H9 (cell line): Measurements from ENCODE around the gene KDSR. TPM values are rescaled to one million over a fixed set of nuclear protein-coding genes. Genes with fewer than 3 reads are reported as not detected.

Source experiments
- DNase-seq: peaks from one replicate; pipeline ENCODE4 v3.0.0-alpha.2; 2017
- H2AFZ ChIP-seq: one replicate; pipeline ENCODE4 v1.6.1; 2013; ENCODE audit warnings: mild to moderate bottlenecking, low read length, control low read depth, moderate library complexity
- H2AK5ac ChIP-seq: 2 replicates; pipeline ENCODE4 v1.6.1; 2013; ENCODE audit warnings: low read length, control low read depth, mixed read lengths; ENCODE audit not compliant: insufficient read length
- H2BK120ac ChIP-seq: one replicate; pipeline ENCODE4 v1.6.1; 2013; ENCODE audit warnings: low read depth, mild to moderate bottlenecking, low read length, control low read depth, inconsistent platforms; ENCODE audit not compliant: poor library complexity, severe bottlenecking
- H2BK12ac ChIP-seq: 2 replicates; pipeline ENCODE4 v1.6.1; 2013; ENCODE audit warnings: low read length, control low read depth, mixed read lengths, low read depth; ENCODE audit not compliant: insufficient read length
- H2BK15ac ChIP-seq: 2 replicates; pipeline ENCODE4 v1.6.1; 2013; ENCODE audit warnings: low read depth, low read length, control low read depth
- H2BK20ac ChIP-seq: one replicate; pipeline ENCODE4 v1.6.1; 2013; ENCODE audit warnings: low read depth, mild to moderate bottlenecking, low read length, control low read depth, inconsistent platforms; ENCODE audit not compliant: poor library complexity, severe bottlenecking
- H2BK5ac ChIP-seq: 2 replicates; pipeline ENCODE4 v1.6.1; 2013; ENCODE audit warnings: low read length, control low read depth, mixed read lengths; ENCODE audit not compliant: insufficient read length
- H3K14ac ChIP-seq: 2 replicates; pipeline ENCODE4 v1.6.1; 2013; ENCODE audit warnings: low read length, control low read depth; ENCODE audit not compliant: insufficient read depth
- H3K18ac ChIP-seq: 2 replicates; pipeline ENCODE4 v1.6.1; 2013; ENCODE audit warnings: low read depth, mild to moderate bottlenecking, mixed read lengths, low read length, control low read depth; ENCODE audit not compliant: insufficient read length
- H3K23ac ChIP-seq: 2 replicates; pipeline ENCODE4 v1.6.1; 2013; ENCODE audit warnings: low read length, control low read depth, mixed read lengths, low read depth; ENCODE audit not compliant: insufficient read length
- H3K23me2 ChIP-seq: 2 replicates; pipeline ENCODE4 v1.6.1; 2013; ENCODE audit warnings: low read depth, mild to moderate bottlenecking, mixed read lengths, low read length, control low read depth; ENCODE audit not compliant: insufficient read length, poor library complexity, severe bottlenecking
- H3K27ac ChIP-seq: 2 replicates; pipeline ENCODE4 v1.5.1; 2013; ENCODE audit warnings: low read length, control low read depth, mixed read lengths, low read depth; ENCODE audit not compliant: insufficient read length
- H3K27me3 ChIP-seq: 2 replicates; pipeline ENCODE4 v1.6.1; 2013; ENCODE audit warnings: low read length, control low read depth, inconsistent platforms; ENCODE audit not compliant: insufficient read depth
- H3K4ac ChIP-seq: 2 replicates; pipeline ENCODE4 v1.6.1; 2013; ENCODE audit warnings: low read depth, mild to moderate bottlenecking, control low read depth, inconsistent platforms, low read length, moderate library complexity
- H3K4me1 ChIP-seq: 2 replicates; pipeline ENCODE4 v1.6.1; 2013; ENCODE audit warnings: low read length, control low read depth, inconsistent platforms; ENCODE audit not compliant: insufficient read depth
- H3K4me2 ChIP-seq: 2 replicates; pipeline ENCODE4 v1.6.1; 2013; ENCODE audit warnings: low read length, control low read depth, mixed read lengths; ENCODE audit not compliant: insufficient read length, insufficient read depth
- H3K56ac ChIP-seq: 2 replicates; pipeline ENCODE4 v1.6.1; 2013; ENCODE audit warnings: low read depth, mild to moderate bottlenecking, mixed read lengths, low read length, control low read depth; ENCODE audit not compliant: insufficient read length
- H3K79me1 ChIP-seq: 2 replicates; pipeline ENCODE4 v1.6.1; 2013; ENCODE audit warnings: low read depth, mild to moderate bottlenecking, moderate library complexity, low read length, control low read depth, inconsistent platforms; ENCODE audit not compliant: insufficient read depth, poor library complexity, severe bottlenecking
- H3K79me2 ChIP-seq: 2 replicates; pipeline ENCODE4 v1.6.1; 2013; ENCODE audit warnings: low read length, control low read depth, inconsistent platforms; ENCODE audit not compliant: insufficient read depth
- H3K9ac ChIP-seq: 2 replicates; pipeline ENCODE4 v1.6.1; 2013; ENCODE audit warnings: low read length, control low read depth, mixed read lengths; ENCODE audit not compliant: insufficient read length; ENCODE audit errors: extremely low read depth
- H3K9me3 ChIP-seq: one replicate; pipeline ENCODE4 v1.6.1; 2013; ENCODE audit warnings: low read depth, low read length, inconsistent platforms; ENCODE audit not compliant: control insufficient read depth
- H3T11ph ChIP-seq: one replicate; pipeline ENCODE4 v1.6.1; 2013; ENCODE audit warnings: mild to moderate bottlenecking, low read length, control low read depth, inconsistent platforms
- H4K20me1 ChIP-seq: one replicate; pipeline ENCODE4 v1.6.1; 2013; ENCODE audit not compliant: control insufficient read depth, insufficient read length, insufficient read depth
- H4K5ac ChIP-seq: 2 replicates; pipeline ENCODE4 v1.6.1; 2013; ENCODE audit warnings: low read depth, mild to moderate bottlenecking, mixed read lengths, low read length, control low read depth; ENCODE audit not compliant: insufficient read length
- H4K8ac ChIP-seq: replicated peaks from 2 replicates; pipeline ENCODE4 v1.6.1; 2013; ENCODE audit warnings: low read length, control low read depth, mixed read lengths, low read depth; ENCODE audit not compliant: insufficient read length
- H4K91ac ChIP-seq: 2 replicates; pipeline ENCODE4 v1.6.1; 2013; ENCODE audit warnings: low read depth, mild to moderate bottlenecking, moderate library complexity, mixed read lengths, low read length, control low read depth; ENCODE audit not compliant: insufficient read length
- H3K27ac Mint-ChIP-seq, 3 experiments: 2 replicates in 2 of 3; 3 replicates in 1 of 3; pipeline ENCODE4 v1.8.0; 2020 to 2021; ENCODE audit warnings: mixed read lengths in 3 of 3, mild to moderate bottlenecking in 1 of 3, moderate library complexity in 1 of 3
- H3K27me3 Mint-ChIP-seq: 2 replicates; pipeline ENCODE4 v1.8.0; 2021; ENCODE audit warnings: low read depth, mild to moderate bottlenecking, moderate library complexity, mixed read lengths
- H3K36me3 Mint-ChIP-seq, 3 experiments: 2 replicates in 2 of 3; 3 replicates in 1 of 3; pipeline ENCODE4 v1.8.0; 2020 to 2021; ENCODE audit warnings: low read depth in 3 of 3, mixed read lengths in 3 of 3; ENCODE audit not compliant: insufficient read depth in 1 of 3
- H3K4me1 Mint-ChIP-seq, 2 experiments: 2 replicates each; pipeline ENCODE4 v1.8.0; 2020; ENCODE audit warnings: mixed read lengths in 2 of 2
- H3K4me3 Mint-ChIP-seq, 2 experiments: 2 replicates in 1 of 2; 3 replicates in 1 of 2; pipeline ENCODE4 v1.8.0; 2020 to 2021; ENCODE audit warnings: mild to moderate bottlenecking in 2 of 2, mixed read lengths in 2 of 2, moderate library complexity in 1 of 2
- H3K9me3 Mint-ChIP-seq, 2 experiments: 2 replicates in 1 of 2; 3 replicates in 1 of 2; pipeline ENCODE4 v1.8.0; 2020; ENCODE audit warnings: mild to moderate bottlenecking in 2 of 2, mixed read lengths in 2 of 2, moderate library complexity in 1 of 2
- WGBS: extraction: QIAGEN DNeasy Blood & Tissue Kit; methylation state at CpG from one replicate; pipeline ENCODE4 v1.1.7; 2013; ENCODE audit warnings: missing lambda C conversion rate, low lambda C conversion rate, mixed read lengths; ENCODE audit not compliant: insufficient read length; ENCODE audit errors: extremely low coverage; 5-methylcytosine and 5-hydroxymethylcytosine counted together
- total RNA-seq: library from RNA; stranded (reverse); gene quantifications from 2 replicates; pipeline ENCODE4 v1.2.1, GENCODE V29; 2021
- TF ChIP-seq, protein P1 (sequence below): fragments of 200-600 bp; sonication (generic); conservative IDR thresholded peaks from 3 replicates; pipeline ENCODE4 v1.8.0; 2021; ENCODE audit warnings: antibody characterized with exemption, mild to moderate bottlenecking

The KDSR gene
- total RNA-seq, 1 experiment from 2014 or later, result 58.5 TPM

DNA sequence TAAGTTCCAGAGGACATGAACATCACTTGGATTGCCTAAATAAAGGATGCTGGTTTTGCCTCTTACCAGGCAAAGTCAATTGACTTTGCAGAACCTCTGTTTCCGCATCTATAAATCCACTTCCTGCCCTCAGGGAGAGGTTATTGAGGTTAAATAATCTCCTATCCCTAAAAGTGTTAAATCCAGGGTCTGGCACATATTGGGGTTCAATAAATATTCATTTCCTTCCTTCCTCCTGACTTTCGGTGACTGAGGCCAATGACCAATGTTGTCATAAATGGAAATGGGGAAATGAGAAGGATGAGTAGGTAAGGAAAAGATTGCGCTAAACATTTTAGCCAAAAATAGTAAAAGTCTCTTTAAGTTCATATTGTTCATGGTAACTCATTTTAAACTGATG is 63.5 kb downstream of the KDSR start:
- Histone ChIP-seq H3K4me2 (no peak overlapping the region), H3K27me3 (no peaks in the 10 kb centered on the region), H2BK12ac (no peak overlapping the region), H3K79me2 (no peaks in the 10 kb centered on the region), H2AK5ac (no peak overlapping the region), H3K4ac (no peak overlapping the region), H3T11ph (no peak overlapping the region), H3K27ac (no peak overlapping the region), H2BK20ac (no peak overlapping the region), H4K20me1 (no peaks in the 10 kb centered on the region), H3K9me3 (no peaks in the 10 kb centered on the region), H3K4me1 (no peaks in the 10 kb centered on the region; the same call in 1 of the 2 replicates), H4K8ac (no peak overlapping the region), H3K23ac (no peak overlapping the region), H4K5ac (no peak overlapping the region), H3K14ac (no peak overlapping the region), H2BK120ac (no peak overlapping the region), H3K18ac (no peak overlapping the region), H3K79me1 (no peaks in the 10 kb centered on the region), H4K91ac (no peak overlapping the region), H2BK5ac (no peak overlapping the region), H2AFZ (no peak overlapping the region), H2BK15ac (no peak overlapping the region), H3K23me2 (no peaks in the 10 kb centered on the region), H3K56ac (no peak overlapping the region), H3K9ac (no peak overlapping the region)
- Mint-ChIP-seq H3K4me1 (peaks cover 4% of the 10 kb centered on the region in 2 experiments; a peak in 2 of 4 replicates), H3K4me3 (no peak overlapping the region), H3K36me3 (no peaks in the 10 kb centered on the region), H3K9me3 (no peaks in the 10 kb centered on the region), H3K27me3 (no peaks in the 10 kb centered on the region), H3K27ac (no peak overlapping the region)
- TF ChIP-seq, protein P1, sequence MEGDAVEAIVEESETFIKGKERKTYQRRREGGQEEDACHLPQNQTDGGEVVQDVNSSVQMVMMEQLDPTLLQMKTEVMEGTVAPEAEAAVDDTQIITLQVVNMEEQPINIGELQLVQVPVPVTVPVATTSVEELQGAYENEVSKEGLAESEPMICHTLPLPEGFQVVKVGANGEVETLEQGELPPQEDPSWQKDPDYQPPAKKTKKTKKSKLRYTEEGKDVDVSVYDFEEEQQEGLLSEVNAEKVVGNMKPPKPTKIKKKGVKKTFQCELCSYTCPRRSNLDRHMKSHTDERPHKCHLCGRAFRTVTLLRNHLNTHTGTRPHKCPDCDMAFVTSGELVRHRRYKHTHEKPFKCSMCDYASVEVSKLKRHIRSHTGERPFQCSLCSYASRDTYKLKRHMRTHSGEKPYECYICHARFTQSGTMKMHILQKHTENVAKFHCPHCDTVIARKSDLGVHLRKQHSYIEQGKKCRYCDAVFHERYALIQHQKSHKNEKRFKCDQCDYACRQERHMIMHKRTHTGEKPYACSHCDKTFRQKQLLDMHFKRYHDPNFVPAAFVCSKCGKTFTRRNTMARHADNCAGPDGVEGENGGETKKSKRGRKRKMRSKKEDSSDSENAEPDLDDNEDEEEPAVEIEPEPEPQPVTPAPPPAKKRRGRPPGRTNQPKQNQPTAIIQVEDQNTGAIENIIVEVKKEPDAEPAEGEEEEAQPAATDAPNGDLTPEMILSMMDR, result no peak
- WGBS, result no CpG with 5 or more reads among the region's 3 CpGs
- DNase-seq, result no peak
